Ishikawa (cell line): ENCODE results near the gene SRGAP1.

Experiments
- CEBPB ChIP-seq: IDR thresholded peaks from 2 replicates; pipeline ENCODE4 v1.6.1; 2012
- EGR1 ChIP-seq: IDR thresholded peaks from 2 replicates; pipeline ENCODE4 v1.6.1; 2012
- EP300 ChIP-seq: IDR thresholded peaks from 2 replicates; pipeline ENCODE4 v1.6.1; 2012; ENCODE audit warnings: borderline replicate concordance
- MAX ChIP-seq: IDR thresholded peaks from 2 replicates; pipeline ENCODE4 v1.6.1; 2012
- NFIC ChIP-seq: IDR thresholded peaks from 2 replicates; pipeline ENCODE4 v1.6.1; 2012
- RAD21 ChIP-seq: IDR thresholded peaks from 2 replicates; pipeline ENCODE4 v1.6.1; 2012; ENCODE audit warnings: low read depth
- REST ChIP-seq: IDR thresholded peaks from 2 replicates; pipeline ENCODE4 v1.6.1; 2012; ENCODE audit warnings: low read depth, mild to moderate bottlenecking
- TAF1 ChIP-seq: IDR thresholded peaks from 2 replicates; pipeline ENCODE4 v1.6.1; 2012; ENCODE audit warnings: low read depth, mild to moderate bottlenecking
- TCF12 ChIP-seq: IDR thresholded peaks from 2 replicates; pipeline ENCODE4 v1.6.1; 2012; ENCODE audit warnings: low read depth
- TEAD4 ChIP-seq: IDR thresholded peaks from 2 replicates; pipeline ENCODE4 v1.6.1; 2012
- USF1 ChIP-seq: IDR thresholded peaks from 2 replicates; pipeline ENCODE4 v1.6.1; 2012
- YY1 ChIP-seq: IDR thresholded peaks from 2 replicates; pipeline ENCODE4 v1.6.1; 2012; ENCODE audit warnings: low read depth

GRCh38 chr12:64122154-64122553 lies 277.7 kb downstream of the SRGAP1 start:
- TF ChIP-seq TAF1 (no peak), CEBPB (no peak), MAX (no peak), EP300 (no peak), TCF12 (no peak), REST (no peak), EGR1 (no peak), RAD21 (no peak), YY1 (no peak), TEAD4 (no peak), USF1 (no peak), NFIC (no peak)
